Panc1 (cell line): Measurements from ENCODE around the gene PHF21A. TPM values are rescaled to one million over a fixed set of nuclear protein-coding genes. Genes with fewer than 3 reads are reported as not detected.

Source experiments
- ATAC-seq: fragments of 200-7000 bp; cut with Tn5 transposase; 2 replicates; pipeline ENCODE4 v1.9.1; 2020; ENCODE audit warnings: mild to moderate bottlenecking, moderate library complexity
- BruUV-seq: library from RNA; stranded (reverse); fragments of 400-500 nt; replicated peaks from 2 replicates; lab custom pipeline; 2021; lab: Mats Ljungman, UMichigan
- CTCF ChIA-PET: fragments of 300-600 bp; sonication (Branson Sonifier 250); formaldehyde crosslinking; loops from one replicate; lab custom pipeline; 2022; ENCODE audit warnings: antibody characterized with exemption; lab: Charles Lee
- POLR2A ChIA-PET: fragments of 300-600 bp; sonication (Branson Sonifier 250); formaldehyde crosslinking; loops from one replicate; lab custom pipeline; 2022; ENCODE audit warnings: antibody characterized with exemption; lab: Charles Lee
- DNase-seq: peaks from one replicate; pipeline ENCODE4 v3.0.0-alpha.2; 2010; ENCODE audit warnings: low read depth, low spot score
- H3K27ac ChIP-seq: 2 replicates; pipeline ENCODE4 v1.5.1; 2011; ENCODE audit warnings: mild to moderate bottlenecking, low read length, inconsistent platforms
- H3K27me3 ChIP-seq: fragments of 200-500 bp; sonication (Bioruptor generic); 2 replicates; pipeline ENCODE4 v1.6.0; 2014; ENCODE audit warnings: low read length, inconsistent platforms; ENCODE audit not compliant: control insufficient read depth, insufficient read depth
- H3K36me3 ChIP-seq: fragments of 200-500 bp; sonication (Bioruptor generic); 2 replicates; pipeline ENCODE4 v1.5.1; 2014; ENCODE audit warnings: inconsistent platforms, mild to moderate bottlenecking, low read length, moderate library complexity; ENCODE audit not compliant: control insufficient read depth, insufficient read depth
- H3K4me1 ChIP-seq: 2 replicates; pipeline ENCODE4 v1.5.1; 2011; ENCODE audit warnings: inconsistent platforms, mild to moderate bottlenecking, low read length, moderate library complexity; ENCODE audit not compliant: control insufficient read depth, insufficient read depth
- H3K4me3 ChIP-seq, 2 experiments: 2 replicates each; pipeline ENCODE4 v1.5.1; 2011 to 2012; ENCODE audit warnings: low read depth in 2 of 2, low read length in 2 of 2, mild to moderate bottlenecking in 2 of 2, inconsistent platforms in 1 of 2, moderate library complexity in 1 of 2
- H3K9me3 ChIP-seq: fragments of 200-500 bp; sonication (Bioruptor generic); 2 replicates; pipeline ENCODE4 v1.5.1; 2014; ENCODE audit warnings: low read depth, mild to moderate bottlenecking, inconsistent platforms, low read length, moderate library complexity; ENCODE audit not compliant: control insufficient read depth, insufficient read depth
- POLR2AphosphoS5 ChIP-seq: IDR thresholded peaks from 2 replicates; pipeline ENCODE4 v1.6.1; 2012; ENCODE audit warnings: mild to moderate bottlenecking, low read depth, low read length, moderate library complexity
- SIN3A ChIP-seq: IDR thresholded peaks from 2 replicates; pipeline ENCODE4 v1.6.1; 2012; ENCODE audit warnings: low read depth, mild to moderate bottlenecking, low read length, moderate library complexity, borderline replicate concordance; ENCODE audit not compliant: insufficient read depth
- TCF7L2 ChIP-seq: IDR thresholded peaks from 2 replicates; pipeline ENCODE4 v1.6.1; 2011; ENCODE audit warnings: mild to moderate bottlenecking, low read depth, low read length, inconsistent platforms
- in situ Hi-C: cut with HindIII; loops from 2 replicates; pipeline ENCODE4 v1.10.0; 2016; ENCODE audit warnings: low sequenced_read_pairs, low pct_unique_long_range_greater_than_20kb
- intact Hi-C: fragments of 100-400 bp; cut with micrococcal nuclease; formaldehyde crosslinking; loops from one replicate; pipeline ENCODE4 v1.10.0; 2022; ENCODE audit not compliant: unreplicated experiment
- total RNA-seq: library from RNA; stranded (reverse); gene quantifications from one replicate; pipeline ENCODE4 v1.2.1, GENCODE V29; 2021; ENCODE audit not compliant: unreplicated experiment
- TF ChIP-seq, protein P1 (sequence below): fragments of 450-650 bp; IDR thresholded peaks from 2 replicates; pipeline ENCODE4 v1.5.1; 2017; ENCODE audit warnings: mild to moderate bottlenecking
- TF ChIP-seq, protein P2 (sequence below), 2 experiments: IDR thresholded peaks; 2 replicates each; pipeline ENCODE4 v1.6.1; 2011 to 2012; ENCODE audit warnings: low read depth in 2 of 2, control low read depth in 1 of 2, low read length in 1 of 2, mild to moderate bottlenecking in 1 of 2, moderate library complexity in 1 of 2; ENCODE audit not compliant: insufficient read depth in 1 of 2

PHF21A gene
- total RNA-seq, 1 experiment from 2014 or later = 45.7 TPM

DNA sequence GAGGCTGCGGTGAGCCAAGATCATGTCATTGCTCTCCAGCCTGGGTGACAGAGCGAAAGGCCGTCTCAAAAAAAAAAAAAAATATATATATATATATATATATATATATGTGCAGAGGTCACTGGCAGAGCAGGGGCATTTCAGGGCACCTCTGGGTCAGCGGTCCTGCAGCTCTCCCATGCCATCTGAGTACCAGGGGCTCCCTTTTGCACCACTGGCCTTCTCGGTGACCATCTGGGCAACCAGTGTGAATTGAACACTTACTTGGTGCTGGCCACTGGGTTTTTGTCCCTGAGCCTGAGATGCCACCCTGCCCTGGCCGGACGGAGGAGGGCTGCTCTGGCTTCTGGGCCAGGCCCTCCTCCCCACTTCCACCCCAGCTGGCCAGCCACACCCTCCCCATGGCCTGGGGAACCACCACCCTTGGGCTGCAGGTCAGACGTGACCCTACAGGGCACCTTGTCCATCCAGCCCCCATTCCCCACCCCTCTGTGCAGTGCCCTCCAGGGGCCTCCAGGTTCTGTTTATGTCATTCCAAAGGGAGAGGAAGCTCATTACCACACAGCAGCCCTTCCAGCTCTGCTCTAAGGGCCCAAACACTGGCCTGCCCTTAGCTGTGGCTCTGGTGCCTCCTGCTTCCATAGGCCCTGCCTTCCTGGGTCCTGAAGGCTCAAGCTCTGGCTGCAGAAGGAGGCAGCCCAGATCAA is 225.5 kb downstream of the PHF21A start:
- intact Hi-C loops = no loop called here
- no peak overlapping the region for H3K27ac ChIP-seq
- H3K9me3 ChIP-seq = no peaks in the 10 kb centered on the region
- no peaks in the 10 kb centered on the region for H3K27me3 ChIP-seq
- H3K36me3 ChIP-seq = no peaks in the 10 kb centered on the region
- TF ChIP-seq SIN3A = no peak
- TF ChIP-seq POLR2AphosphoS5 = no peak
- TF ChIP-seq, protein P1, sequence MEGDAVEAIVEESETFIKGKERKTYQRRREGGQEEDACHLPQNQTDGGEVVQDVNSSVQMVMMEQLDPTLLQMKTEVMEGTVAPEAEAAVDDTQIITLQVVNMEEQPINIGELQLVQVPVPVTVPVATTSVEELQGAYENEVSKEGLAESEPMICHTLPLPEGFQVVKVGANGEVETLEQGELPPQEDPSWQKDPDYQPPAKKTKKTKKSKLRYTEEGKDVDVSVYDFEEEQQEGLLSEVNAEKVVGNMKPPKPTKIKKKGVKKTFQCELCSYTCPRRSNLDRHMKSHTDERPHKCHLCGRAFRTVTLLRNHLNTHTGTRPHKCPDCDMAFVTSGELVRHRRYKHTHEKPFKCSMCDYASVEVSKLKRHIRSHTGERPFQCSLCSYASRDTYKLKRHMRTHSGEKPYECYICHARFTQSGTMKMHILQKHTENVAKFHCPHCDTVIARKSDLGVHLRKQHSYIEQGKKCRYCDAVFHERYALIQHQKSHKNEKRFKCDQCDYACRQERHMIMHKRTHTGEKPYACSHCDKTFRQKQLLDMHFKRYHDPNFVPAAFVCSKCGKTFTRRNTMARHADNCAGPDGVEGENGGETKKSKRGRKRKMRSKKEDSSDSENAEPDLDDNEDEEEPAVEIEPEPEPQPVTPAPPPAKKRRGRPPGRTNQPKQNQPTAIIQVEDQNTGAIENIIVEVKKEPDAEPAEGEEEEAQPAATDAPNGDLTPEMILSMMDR = no peak
- TF ChIP-seq, protein P2, sequence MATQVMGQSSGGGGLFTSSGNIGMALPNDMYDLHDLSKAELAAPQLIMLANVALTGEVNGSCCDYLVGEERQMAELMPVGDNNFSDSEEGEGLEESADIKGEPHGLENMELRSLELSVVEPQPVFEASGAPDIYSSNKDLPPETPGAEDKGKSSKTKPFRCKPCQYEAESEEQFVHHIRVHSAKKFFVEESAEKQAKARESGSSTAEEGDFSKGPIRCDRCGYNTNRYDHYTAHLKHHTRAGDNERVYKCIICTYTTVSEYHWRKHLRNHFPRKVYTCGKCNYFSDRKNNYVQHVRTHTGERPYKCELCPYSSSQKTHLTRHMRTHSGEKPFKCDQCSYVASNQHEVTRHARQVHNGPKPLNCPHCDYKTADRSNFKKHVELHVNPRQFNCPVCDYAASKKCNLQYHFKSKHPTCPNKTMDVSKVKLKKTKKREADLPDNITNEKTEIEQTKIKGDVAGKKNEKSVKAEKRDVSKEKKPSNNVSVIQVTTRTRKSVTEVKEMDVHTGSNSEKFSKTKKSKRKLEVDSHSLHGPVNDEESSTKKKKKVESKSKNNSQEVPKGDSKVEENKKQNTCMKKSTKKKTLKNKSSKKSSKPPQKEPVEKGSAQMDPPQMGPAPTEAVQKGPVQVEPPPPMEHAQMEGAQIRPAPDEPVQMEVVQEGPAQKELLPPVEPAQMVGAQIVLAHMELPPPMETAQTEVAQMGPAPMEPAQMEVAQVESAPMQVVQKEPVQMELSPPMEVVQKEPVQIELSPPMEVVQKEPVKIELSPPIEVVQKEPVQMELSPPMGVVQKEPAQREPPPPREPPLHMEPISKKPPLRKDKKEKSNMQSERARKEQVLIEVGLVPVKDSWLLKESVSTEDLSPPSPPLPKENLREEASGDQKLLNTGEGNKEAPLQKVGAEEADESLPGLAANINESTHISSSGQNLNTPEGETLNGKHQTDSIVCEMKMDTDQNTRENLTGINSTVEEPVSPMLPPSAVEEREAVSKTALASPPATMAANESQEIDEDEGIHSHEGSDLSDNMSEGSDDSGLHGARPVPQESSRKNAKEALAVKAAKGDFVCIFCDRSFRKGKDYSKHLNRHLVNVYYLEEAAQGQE (IDR thresholded peaks at IDR 0.05; ENCODE audit: insufficient read depth in 1 of 2, low read depth in 2 of 2, low read length in 1 of 2) = no peak
- TF ChIP-seq TCF7L2 = no peak
- H3K4me1 ChIP-seq = peaks cover 6% of the 10 kb centered on the region; the same call in 1 of the 2 replicates
- CTCF ChIA-PET = no interaction called here
- ATAC-seq (no peak), DNase-seq (no peak)
- BruUV-seq = no TSS peak
- in situ Hi-C loops = no loop called here
- POLR2A ChIA-PET = interaction anchor here (0.6 kb wide), 1 partner anchor 135 kb away, joined by 3 read pairs; no protein-coding TSS in a partner anchor
- H3K4me3 ChIP-seq = no peak overlapping the region

DNA sequence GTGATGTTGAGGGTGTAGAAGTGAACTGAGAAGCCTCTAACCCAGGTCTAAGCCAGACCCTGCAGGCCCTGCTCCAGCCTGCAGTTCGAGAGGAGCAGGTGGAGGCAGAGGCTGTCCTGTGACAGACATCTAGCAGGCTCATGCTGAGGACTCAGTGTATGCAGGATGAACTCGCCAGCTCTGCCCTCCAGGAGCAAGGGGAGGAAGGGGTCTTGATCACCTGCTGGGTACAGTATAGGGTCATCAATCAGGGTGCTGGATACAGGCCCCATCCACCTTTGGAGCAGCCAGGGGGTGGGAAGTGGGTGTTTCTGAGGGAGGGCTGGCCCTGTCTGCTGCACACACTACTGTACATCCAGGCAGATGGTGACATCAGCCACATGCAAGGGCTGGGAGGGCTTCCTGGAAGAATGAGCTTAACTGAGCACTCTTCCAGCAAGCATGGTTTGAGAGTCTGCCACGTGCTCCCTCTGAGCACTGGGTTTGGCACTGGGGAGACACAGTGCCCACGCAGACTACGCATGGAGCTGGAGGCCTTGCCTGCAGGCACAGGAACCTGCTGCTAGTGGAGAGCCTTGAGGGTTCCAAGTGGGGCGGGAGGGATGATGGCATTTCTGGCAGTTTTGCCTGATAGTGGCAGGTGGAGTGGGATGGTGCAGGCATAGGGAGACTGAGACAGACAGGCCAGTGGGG is 226.6 kb downstream of the PHF21A start:
- H3K36me3 ChIP-seq = no peaks in the 10 kb centered on the region
- ATAC-seq = no peak
- in situ Hi-C loops = no loop called here
- ChIA-PET CTCF (no interaction called here), POLR2A (no interaction called here)
- DNase-seq = no peak
- H3K27me3 ChIP-seq = no peaks in the 10 kb centered on the region
- no peak overlapping the region for H3K4me3 ChIP-seq
- peaks cover 6% of the 10 kb centered on the region; the same call in 1 of the 2 replicates for H3K4me1 ChIP-seq
- H3K27ac ChIP-seq = no peak overlapping the region
- intact Hi-C loops = no loop called here
- no peaks in the 10 kb centered on the region for H3K9me3 ChIP-seq
- BruUV-seq = no TSS peak
- TF ChIP-seq TCF7L2 = no peak
- TF ChIP-seq, protein P2 (IDR thresholded peaks at IDR 0.05; ENCODE audit: insufficient read depth in 1 of 2, low read depth in 2 of 2, low read length in 1 of 2) = no peak
- TF ChIP-seq, protein P1 = no peak
- no peak for TF ChIP-seq SIN3A
- TF ChIP-seq POLR2AphosphoS5 = no peak
